Liver (tissue), 9 donors: Measurements from ENCODE around the gene ASCC1. TPM values are rescaled to one million over a fixed set of nuclear protein-coding genes. Genes with fewer than 3 reads are reported as not detected.

ENCODE experiments used
- DNase-seq: peaks from one replicate; pipeline ENCODE4 v3.0.0-alpha.2; 2017; ENCODE audit warnings: low spot score
- H3K27ac ChIP-seq, 2 donors: one replicate each; pipeline ENCODE4 v1.7.0; 2013; ENCODE audit warnings: inconsistent platforms in 2 of 2, low read length in 2 of 2, control low read depth in 1 of 2, low read depth in 1 of 2, mild to moderate bottlenecking in 1 of 2
- H3K27me3 ChIP-seq, 4 donors: one replicate each; pipeline versions ENCODE4 v1.6.1 to v1.7.0; 2013; ENCODE audit warnings: low read length in 3 of 4, inconsistent platforms in 1 of 4, mild to moderate bottlenecking in 1 of 4, moderate library complexity in 1 of 4; ENCODE audit not compliant: control insufficient read depth in 4 of 4, insufficient read depth in 4 of 4
- H3K36me3 ChIP-seq, 4 donors: one replicate each; pipeline versions ENCODE4 v1.6.1 to v1.7.0; 2013; ENCODE audit warnings: low read length in 3 of 4, mild to moderate bottlenecking in 3 of 4, low read depth in 1 of 4, moderate library complexity in 1 of 4; ENCODE audit not compliant: control insufficient read depth in 4 of 4, insufficient read depth in 3 of 4
- H3K4me1 ChIP-seq, 4 donors: one replicate each; pipeline versions ENCODE4 v1.6.1 to v1.7.0; 2013; ENCODE audit warnings: low read length in 3 of 4, mild to moderate bottlenecking in 3 of 4, moderate library complexity in 1 of 4; ENCODE audit not compliant: control insufficient read depth in 4 of 4, insufficient read depth in 4 of 4
- H3K4me3 ChIP-seq, 3 donors: one replicate each; pipeline versions ENCODE4 v1.6.1 to v1.7.0; 2013; ENCODE audit warnings: low read length in 3 of 3, control low read depth in 1 of 3, low read depth in 1 of 3, mild to moderate bottlenecking in 1 of 3
- H3K9ac ChIP-seq, 2 donors: one replicate each; pipeline ENCODE4 v1.7.0; 2013; ENCODE audit warnings: low read length in 2 of 2, mild to moderate bottlenecking in 2 of 2, moderate library complexity in 2 of 2, control low read depth in 1 of 2, low read depth in 1 of 2
- H3K9me3 ChIP-seq, 4 donors: one replicate each; pipeline versions ENCODE4 v1.6.1 to v1.7.0; 2013; ENCODE audit warnings: low read length in 3 of 4; ENCODE audit not compliant: control insufficient read depth in 4 of 4
- EGR1 ChIP-seq, 2 donors: IDR thresholded peaks; 2 replicates each; pipeline ENCODE4 v1.6.1; 2016 to 2018; ENCODE audit warnings: antibody characterized with exemption in 2 of 2, low read depth in 2 of 2
- FOXA1 ChIP-seq: IDR thresholded peaks from 2 replicates; pipeline ENCODE4 v1.6.1; 2016; ENCODE audit warnings: antibody characterized with exemption
- FOXA2 ChIP-seq: IDR thresholded peaks from 2 replicates; pipeline ENCODE4 v1.6.1; 2016; ENCODE audit warnings: antibody characterized with exemption
- GABPA ChIP-seq, 2 donors: IDR thresholded peaks in 1 of 2; conservative IDR thresholded peaks in 1 of 2; 2 replicates each; pipeline ENCODE4 v1.6.1; 2016; ENCODE audit warnings: antibody characterized with exemption in 2 of 2, mild to moderate bottlenecking in 1 of 2, moderate library complexity in 1 of 2
- HNF4A ChIP-seq, 2 donors: conservative IDR thresholded peaks; 2 replicates each; pipeline ENCODE4 v1.6.1; 2016; ENCODE audit warnings: antibody characterized with exemption in 2 of 2, mild to moderate bottlenecking in 2 of 2
- HNF4G ChIP-seq: IDR thresholded peaks from 2 replicates; pipeline ENCODE4 v1.6.1; 2016; ENCODE audit warnings: antibody characterized with exemption
- JUND ChIP-seq, 2 donors: IDR thresholded peaks; 2 replicates each; pipeline ENCODE4 v1.6.1; 2016; ENCODE audit warnings: antibody characterized with exemption in 2 of 2
- NR2F2 ChIP-seq: IDR thresholded peaks from 2 replicates; pipeline ENCODE4 v1.6.1; 2016; ENCODE audit warnings: antibody characterized with exemption
- RAD21 ChIP-seq, 2 donors: IDR thresholded peaks; 2 replicates each; pipeline ENCODE4 v1.6.1; 2016; ENCODE audit warnings: antibody characterized with exemption in 2 of 2, mild to moderate bottlenecking in 2 of 2
- RXRA ChIP-seq, 2 donors: IDR thresholded peaks; 2 replicates each; pipeline ENCODE4 v1.6.1; 2017 to 2018; ENCODE audit warnings: antibody characterized with exemption in 2 of 2, mild to moderate bottlenecking in 1 of 2
- SP1 ChIP-seq: IDR thresholded peaks from 2 replicates; pipeline ENCODE4 v1.6.1; 2018; ENCODE audit warnings: antibody characterized with exemption, mild to moderate bottlenecking
- TAF1 ChIP-seq: conservative IDR thresholded peaks from 2 replicates; pipeline ENCODE4 v1.6.1; 2016; ENCODE audit warnings: antibody characterized with exemption, mild to moderate bottlenecking
- YY1 ChIP-seq: IDR thresholded peaks from 2 replicates; pipeline ENCODE4 v1.6.1; 2016; ENCODE audit warnings: antibody characterized with exemption, mild to moderate bottlenecking
- WGBS: extraction: QIAGEN DNeasy Blood & Tissue Kit; methylation state at CpG from one replicate; pipeline ENCODE4 v1.1.7; 2013; 5-methylcytosine and 5-hydroxymethylcytosine counted together
- polyA plus RNA-seq, 2 donors: library from polyadenylated mRNA; stranded (reverse) in 1 of 2; unstranded in 1 of 2; fragments of 200-250 nt in 1 of 2; fragments of >200 nt in 1 of 2; fragmentation: Nextera tagmentation in 1 of 2; extraction: Ambion mirVana in 1 of 2; gene quantifications; one replicate each; pipeline versions ENCODE4 v1.2.1 to v1.2.3, GENCODE V29; 2013 to 2015
- total RNA-seq, 2 donors: library from RNA; depleted of rRNA; stranded (reverse); fragments of >200 nt; gene quantifications; one replicate each; pipeline ENCODE4 v1.2.3, GENCODE V29; 2014
- TF ChIP-seq, protein P1 (sequence below): IDR thresholded peaks from 2 replicates; pipeline ENCODE4 v1.6.1; 2016; ENCODE audit warnings: antibody characterized with exemption, mild to moderate bottlenecking
- TF ChIP-seq, protein P2 (sequence below): IDR thresholded peaks from 2 replicates; pipeline ENCODE4 v1.6.1; 2016; ENCODE audit warnings: antibody characterized with exemption
- TF ChIP-seq, protein P3 (sequence below): IDR thresholded peaks from 2 replicates; pipeline ENCODE4 v1.6.1; 2016; ENCODE audit warnings: antibody characterized with exemption
- TF ChIP-seq, protein P4 (sequence below): fragments of 150-350 bp; IDR thresholded peaks from 2 replicates; pipeline ENCODE4 v1.5.1; 2017; ENCODE audit warnings: improper control_type of control experiment, low read depth, low read length; ENCODE audit not compliant: missing input control
- TF ChIP-seq, protein P5 (sequence below): IDR thresholded peaks from 2 replicates; pipeline ENCODE4 v1.6.1; 2016; ENCODE audit warnings: antibody characterized with exemption
- donor health status: healthy.
- donor health status: healthy.
- donor health status: healthy.
- donor health status: healthy.
- donor health status: healthy.

Gene ASCC1
- total and polyA plus RNA-seq, 4 donors: 6.9 to 13.9 (median 10.2) TPM

DNA sequence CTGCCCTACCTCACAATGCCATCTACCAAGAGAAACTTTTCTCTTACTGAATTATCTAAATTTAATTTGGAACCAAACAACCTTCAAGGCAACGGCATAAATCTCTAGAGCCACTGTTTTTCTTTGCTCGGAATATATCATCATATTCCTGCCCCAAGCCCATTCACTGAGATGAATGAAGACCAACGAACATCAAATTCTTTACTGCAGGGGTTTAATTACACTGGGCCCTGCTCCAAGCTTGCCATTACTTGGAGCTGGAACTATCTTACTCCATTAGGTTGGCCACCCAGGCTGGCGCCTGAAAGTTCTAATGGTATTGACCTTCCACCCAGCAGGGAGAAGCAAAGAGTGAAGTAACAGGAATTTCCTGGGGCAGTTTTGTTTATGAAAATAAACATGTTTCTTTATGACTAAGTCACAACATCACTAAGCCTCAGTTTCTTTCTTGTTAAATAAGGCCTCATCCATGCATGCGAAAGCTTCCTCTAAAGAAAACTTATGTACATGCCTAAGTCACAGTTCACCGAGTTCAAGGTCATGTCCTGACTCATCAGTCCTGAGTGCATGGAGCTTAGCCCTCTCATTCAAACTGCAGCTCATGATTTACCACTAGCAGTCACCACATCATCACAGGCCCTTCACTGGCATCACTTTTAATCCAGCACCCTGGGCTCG lies 42.3 kb downstream of the ASCC1 start:
- Histone ChIP-seq H3K4me1 (peaks cover 0 to 3% (median 0%) of the 10 kb centered on the region in 4 donors), H3K9me3 (no peaks in the 10 kb centered on the region), H3K4me3 (no peak overlapping the region), H3K36me3 (peaks cover 0 to 7% (median 3%) of the 10 kb centered on the region in 4 donors), H3K27me3 (no peaks in the 10 kb centered on the region), H3K9ac (no peak overlapping the region), H3K27ac (no peak overlapping the region)
- WGBS: 92% methylated on average over 7 of the region's 7 CpGs
- TF ChIP-seq YY1 (no peak), RXRA (IDR thresholded peaks at IDR 0.05) (no peak), HNF4A (conservative IDR thresholded peaks at IDR 0.05) (no peak), TAF1 (no peak), SP1 (no peak), FOXA1 (no peak), GABPA (IDR thresholded peaks at IDR 0.05 in 1 of 2, conservative IDR thresholded peaks at IDR 0.05 in 1 of 2) (no peak), NR2F2 (no peak), RAD21 (IDR thresholded peaks at IDR 0.05) (no peak), FOXA2 (no peak), EGR1 (IDR thresholded peaks at IDR 0.05; ENCODE audit: low read depth in 2 of 2) (no peak), HNF4G (no peak), JUND (IDR thresholded peaks at IDR 0.05) (no peak)
- TF ChIP-seq, protein P1, sequence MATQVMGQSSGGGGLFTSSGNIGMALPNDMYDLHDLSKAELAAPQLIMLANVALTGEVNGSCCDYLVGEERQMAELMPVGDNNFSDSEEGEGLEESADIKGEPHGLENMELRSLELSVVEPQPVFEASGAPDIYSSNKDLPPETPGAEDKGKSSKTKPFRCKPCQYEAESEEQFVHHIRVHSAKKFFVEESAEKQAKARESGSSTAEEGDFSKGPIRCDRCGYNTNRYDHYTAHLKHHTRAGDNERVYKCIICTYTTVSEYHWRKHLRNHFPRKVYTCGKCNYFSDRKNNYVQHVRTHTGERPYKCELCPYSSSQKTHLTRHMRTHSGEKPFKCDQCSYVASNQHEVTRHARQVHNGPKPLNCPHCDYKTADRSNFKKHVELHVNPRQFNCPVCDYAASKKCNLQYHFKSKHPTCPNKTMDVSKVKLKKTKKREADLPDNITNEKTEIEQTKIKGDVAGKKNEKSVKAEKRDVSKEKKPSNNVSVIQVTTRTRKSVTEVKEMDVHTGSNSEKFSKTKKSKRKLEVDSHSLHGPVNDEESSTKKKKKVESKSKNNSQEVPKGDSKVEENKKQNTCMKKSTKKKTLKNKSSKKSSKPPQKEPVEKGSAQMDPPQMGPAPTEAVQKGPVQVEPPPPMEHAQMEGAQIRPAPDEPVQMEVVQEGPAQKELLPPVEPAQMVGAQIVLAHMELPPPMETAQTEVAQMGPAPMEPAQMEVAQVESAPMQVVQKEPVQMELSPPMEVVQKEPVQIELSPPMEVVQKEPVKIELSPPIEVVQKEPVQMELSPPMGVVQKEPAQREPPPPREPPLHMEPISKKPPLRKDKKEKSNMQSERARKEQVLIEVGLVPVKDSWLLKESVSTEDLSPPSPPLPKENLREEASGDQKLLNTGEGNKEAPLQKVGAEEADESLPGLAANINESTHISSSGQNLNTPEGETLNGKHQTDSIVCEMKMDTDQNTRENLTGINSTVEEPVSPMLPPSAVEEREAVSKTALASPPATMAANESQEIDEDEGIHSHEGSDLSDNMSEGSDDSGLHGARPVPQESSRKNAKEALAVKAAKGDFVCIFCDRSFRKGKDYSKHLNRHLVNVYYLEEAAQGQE: no peak
- TF ChIP-seq, protein P2, sequence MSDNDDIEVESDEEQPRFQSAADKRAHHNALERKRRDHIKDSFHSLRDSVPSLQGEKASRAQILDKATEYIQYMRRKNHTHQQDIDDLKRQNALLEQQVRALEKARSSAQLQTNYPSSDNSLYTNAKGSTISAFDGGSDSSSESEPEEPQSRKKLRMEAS: no peak
- TF ChIP-seq, protein P3, sequence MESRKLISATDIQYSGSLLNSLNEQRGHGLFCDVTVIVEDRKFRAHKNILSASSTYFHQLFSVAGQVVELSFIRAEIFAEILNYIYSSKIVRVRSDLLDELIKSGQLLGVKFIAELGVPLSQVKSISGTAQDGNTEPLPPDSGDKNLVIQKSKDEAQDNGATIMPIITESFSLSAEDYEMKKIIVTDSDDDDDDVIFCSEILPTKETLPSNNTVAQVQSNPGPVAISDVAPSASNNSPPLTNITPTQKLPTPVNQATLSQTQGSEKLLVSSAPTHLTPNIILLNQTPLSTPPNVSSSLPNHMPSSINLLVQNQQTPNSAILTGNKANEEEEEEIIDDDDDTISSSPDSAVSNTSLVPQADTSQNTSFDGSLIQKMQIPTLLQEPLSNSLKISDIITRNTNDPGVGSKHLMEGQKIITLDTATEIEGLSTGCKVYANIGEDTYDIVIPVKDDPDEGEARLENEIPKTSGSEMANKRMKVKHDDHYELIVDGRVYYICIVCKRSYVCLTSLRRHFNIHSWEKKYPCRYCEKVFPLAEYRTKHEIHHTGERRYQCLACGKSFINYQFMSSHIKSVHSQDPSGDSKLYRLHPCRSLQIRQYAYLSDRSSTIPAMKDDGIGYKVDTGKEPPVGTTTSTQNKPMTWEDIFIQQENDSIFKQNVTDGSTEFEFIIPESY: no peak
- TF ChIP-seq, protein P4, sequence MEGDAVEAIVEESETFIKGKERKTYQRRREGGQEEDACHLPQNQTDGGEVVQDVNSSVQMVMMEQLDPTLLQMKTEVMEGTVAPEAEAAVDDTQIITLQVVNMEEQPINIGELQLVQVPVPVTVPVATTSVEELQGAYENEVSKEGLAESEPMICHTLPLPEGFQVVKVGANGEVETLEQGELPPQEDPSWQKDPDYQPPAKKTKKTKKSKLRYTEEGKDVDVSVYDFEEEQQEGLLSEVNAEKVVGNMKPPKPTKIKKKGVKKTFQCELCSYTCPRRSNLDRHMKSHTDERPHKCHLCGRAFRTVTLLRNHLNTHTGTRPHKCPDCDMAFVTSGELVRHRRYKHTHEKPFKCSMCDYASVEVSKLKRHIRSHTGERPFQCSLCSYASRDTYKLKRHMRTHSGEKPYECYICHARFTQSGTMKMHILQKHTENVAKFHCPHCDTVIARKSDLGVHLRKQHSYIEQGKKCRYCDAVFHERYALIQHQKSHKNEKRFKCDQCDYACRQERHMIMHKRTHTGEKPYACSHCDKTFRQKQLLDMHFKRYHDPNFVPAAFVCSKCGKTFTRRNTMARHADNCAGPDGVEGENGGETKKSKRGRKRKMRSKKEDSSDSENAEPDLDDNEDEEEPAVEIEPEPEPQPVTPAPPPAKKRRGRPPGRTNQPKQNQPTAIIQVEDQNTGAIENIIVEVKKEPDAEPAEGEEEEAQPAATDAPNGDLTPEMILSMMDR: no peak
- TF ChIP-seq, protein P5, sequence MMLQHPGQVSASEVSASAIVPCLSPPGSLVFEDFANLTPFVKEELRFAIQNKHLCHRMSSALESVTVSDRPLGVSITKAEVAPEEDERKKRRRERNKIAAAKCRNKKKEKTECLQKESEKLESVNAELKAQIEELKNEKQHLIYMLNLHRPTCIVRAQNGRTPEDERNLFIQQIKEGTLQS: no peak
- DNase-seq: no peak
